ENCODE measurements around the gene PRKAB2.

Gene PRKAB2, protein sequence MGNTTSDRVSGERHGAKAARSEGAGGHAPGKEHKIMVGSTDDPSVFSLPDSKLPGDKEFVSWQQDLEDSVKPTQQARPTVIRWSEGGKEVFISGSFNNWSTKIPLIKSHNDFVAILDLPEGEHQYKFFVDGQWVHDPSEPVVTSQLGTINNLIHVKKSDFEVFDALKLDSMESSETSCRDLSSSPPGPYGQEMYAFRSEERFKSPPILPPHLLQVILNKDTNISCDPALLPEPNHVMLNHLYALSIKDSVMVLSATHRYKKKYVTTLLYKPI

DNA sequence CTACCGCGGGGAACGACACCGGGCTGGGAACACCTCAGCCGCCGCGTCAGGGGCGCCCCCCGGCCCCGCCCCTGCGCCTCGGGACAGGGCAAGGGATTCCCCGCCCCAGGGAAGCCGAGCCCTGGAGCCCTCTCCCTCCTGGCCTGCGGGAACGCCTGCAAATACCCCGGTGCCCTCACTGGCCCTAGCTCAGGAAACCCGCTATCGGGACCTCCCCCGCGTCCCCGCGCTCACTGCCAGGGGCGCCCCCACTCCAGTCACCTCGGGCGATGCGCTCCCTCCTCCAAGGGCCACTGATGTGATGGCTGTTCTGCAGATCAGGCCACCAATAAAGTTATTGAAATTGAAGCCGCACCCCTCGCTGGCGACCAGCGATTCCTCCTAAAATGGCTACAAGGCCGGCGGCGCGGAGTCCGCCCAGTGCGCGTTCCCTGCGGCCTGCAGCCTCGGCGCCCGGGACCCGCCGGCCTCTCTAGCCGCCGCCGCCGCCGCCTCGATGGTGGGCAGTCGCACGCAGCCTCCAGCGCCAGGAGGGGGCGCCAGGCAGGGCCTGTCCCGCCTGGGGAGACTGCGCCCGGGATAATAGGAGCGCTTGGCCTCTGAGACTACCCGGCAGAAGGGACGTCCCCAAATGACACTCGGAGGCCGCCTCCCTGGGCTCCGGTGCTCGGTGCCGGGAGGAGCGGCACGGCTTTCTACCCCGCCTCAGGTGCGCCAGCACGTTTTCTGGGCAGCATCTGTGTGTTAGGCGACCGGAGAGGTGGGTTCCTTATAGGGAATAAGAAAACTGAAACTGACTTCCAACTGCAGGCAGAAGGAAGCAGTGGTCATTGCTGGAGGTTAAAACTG, at the start of gene PRKAB2:
Gene PRKAB2, minus strand, starts transcription at position 303 of the 849 bp plus-strand sequence. CDS start 326 bp downstream, outside the sequence.
- peak; percentile 82 for TF ChIP-seq CTCF (IDR thresholded peaks at IDR 0.05; ENCODE audit: borderline replicate concordance, insufficient read depth, low read depth, low read length)
- H3K4me3 ChIP-seq (ENCODE audit: low read depth, low read length), result peak within 1 kb of the TSS; percentile 98

DNA sequence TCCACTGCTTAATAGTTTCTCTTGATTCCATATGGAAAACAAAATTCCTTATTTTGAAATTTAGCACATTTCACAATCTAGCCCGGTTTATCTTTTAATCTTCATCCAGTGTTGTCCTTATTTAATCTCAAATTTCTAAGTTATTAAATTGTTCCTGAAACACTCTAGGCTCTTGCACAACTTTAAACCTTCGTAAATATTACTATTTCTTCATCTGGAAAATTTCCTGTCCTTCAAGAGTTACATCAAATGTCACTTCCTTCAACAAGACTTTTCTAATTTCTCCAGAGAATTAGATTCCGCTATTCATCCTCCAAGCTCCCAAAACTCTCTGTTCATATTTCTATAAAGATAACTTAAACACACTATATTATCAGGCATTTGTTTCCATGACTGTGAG, 46.3 kb upstream of the PRKAB2 start:
- no peak for TF ChIP-seq CTCF (IDR thresholded peaks at IDR 0.05; ENCODE audit: borderline replicate concordance, insufficient read depth, low read depth, low read length)
- no peak overlapping the region for H3K4me3 ChIP-seq (ENCODE audit: low read depth, low read length)

DNA sequence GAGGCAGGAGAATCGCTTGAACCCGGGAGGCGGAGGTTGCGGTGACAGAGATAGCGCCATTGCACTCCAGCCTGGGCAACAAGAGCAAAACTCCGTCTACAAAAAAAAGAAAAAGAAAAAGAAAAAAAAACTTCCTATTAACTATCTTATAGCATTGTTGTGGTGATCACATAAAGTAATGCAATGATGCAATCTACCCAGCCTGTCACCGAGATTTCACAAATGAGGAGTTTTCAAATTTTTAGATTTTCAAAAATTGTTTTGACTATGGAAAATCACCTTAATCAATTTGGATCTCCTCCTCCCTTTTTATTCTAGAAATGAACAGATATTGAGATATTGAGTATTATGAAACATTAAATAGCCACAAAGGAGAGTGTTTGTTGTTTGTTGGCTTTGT, 44.9 kb upstream of the PRKAB2 start:
- no peak overlapping the region for H3K4me3 ChIP-seq (ENCODE audit: low read depth, low read length)
- no peak for TF ChIP-seq CTCF (IDR thresholded peaks at IDR 0.05; ENCODE audit: borderline replicate concordance, insufficient read depth, low read depth, low read length)

GRCh38 chr1:147216124-147216523, 43.9 kb upstream of the PRKAB2 start:
- no peak for TF ChIP-seq CTCF (IDR thresholded peaks at IDR 0.05; ENCODE audit: borderline replicate concordance, insufficient read depth, low read depth, low read length)
- no peak overlapping the region for H3K4me3 ChIP-seq (ENCODE audit: low read depth, low read length)

DNA sequence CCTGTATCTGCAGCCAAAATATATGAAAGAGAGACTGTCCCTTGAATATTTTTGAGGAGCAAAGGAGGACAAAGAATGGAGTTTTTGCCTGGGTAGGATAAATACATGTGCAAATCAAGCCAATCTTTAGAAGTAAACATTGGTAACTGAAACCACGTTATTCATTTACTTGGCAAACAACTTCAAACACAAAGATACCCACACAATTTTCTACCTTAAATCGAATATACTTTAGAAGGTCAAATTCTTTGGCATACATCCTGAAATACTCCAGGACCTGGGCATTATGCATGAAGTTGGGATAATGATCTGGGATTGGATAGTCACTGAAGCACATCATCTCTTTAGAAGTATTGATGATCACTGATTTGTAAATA, 43.3 kb upstream of the PRKAB2 start:
- TF ChIP-seq CTCF (IDR thresholded peaks at IDR 0.05; ENCODE audit: borderline replicate concordance, insufficient read depth, low read depth, low read length), result no peak
- no peak overlapping the region for H3K4me3 ChIP-seq (ENCODE audit: low read depth, low read length)

DNA sequence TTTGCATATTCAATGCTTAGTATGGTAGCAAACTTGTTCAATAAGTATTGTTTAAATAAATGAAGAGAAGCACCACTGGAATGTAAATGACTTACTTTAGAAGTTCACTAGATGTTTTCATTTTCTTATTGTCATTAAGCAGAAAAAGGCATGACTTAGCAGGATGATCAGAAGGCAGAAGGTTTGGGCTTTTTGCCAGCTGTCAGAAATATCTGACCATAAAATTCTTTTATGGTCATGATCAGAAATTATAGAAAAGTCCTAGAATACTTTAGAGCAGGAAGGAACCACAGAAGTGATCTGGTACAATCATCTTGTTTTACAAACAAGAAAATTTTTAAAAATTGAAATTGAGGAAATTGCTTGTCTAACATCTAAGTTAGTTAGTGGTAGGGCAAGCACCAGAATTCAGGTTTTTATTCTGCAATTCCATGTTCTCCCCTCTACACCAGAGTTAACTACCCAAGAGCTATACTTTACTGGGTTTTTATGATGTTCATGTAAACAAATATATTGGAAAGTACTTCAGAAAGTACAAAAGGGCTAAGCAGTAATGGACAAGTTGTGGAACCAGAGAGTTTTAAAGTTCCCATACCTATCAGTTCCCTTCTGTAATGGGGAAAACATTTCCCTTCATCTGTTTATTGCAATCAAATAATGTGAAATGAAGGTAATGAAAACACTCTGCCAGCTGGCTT, 42.7 kb upstream of the PRKAB2 start:
- TF ChIP-seq CTCF (IDR thresholded peaks at IDR 0.05; ENCODE audit: borderline replicate concordance, insufficient read depth, low read depth, low read length), result no peak
- H3K4me3 ChIP-seq (ENCODE audit: low read depth, low read length), result no peak overlapping the region
